SK-N-SH (cell line): Measurements from ENCODE around the gene NPTX1. TPM values are rescaled to one million over a fixed set of nuclear protein-coding genes. Genes with fewer than 3 reads are reported as not detected.

Source experiments
- CTCF ChIA-PET: fragments of 300-600, 350-600 bp; formaldehyde crosslinking; extraction: SDS; loops from one replicate; lab custom pipeline; 2021; lab: Yijun Ruan, JAX
- POLR2A ChIA-PET: fragments of 350-600 bp; sonication (Branson Sonifier 250); formaldehyde crosslinking; extraction: SDS; loops from one replicate; lab custom pipeline; 2020; ENCODE audit warnings: antibody characterized with exemption, inconsistent platforms; lab: Yijun Ruan, JAX
- DNase-seq: peaks from one replicate; pipeline ENCODE4 v3.0.0; 2012
- H2AFZ ChIP-seq: fragments of 200-600 bp; sonication (generic); 2 replicates; pipeline ENCODE4 v1.8.1; 2016; ENCODE audit warnings: antibody characterized with exemption, mild to moderate bottlenecking, low read depth
- H3F3A ChIP-seq: fragments of 200-600 bp; sonication (generic); replicated peaks from 2 replicates; pipeline ENCODE3; 2016; ENCODE audit warnings: antibody characterized with exemption, mild to moderate bottlenecking; ENCODE audit not compliant: insufficient read depth
- H3K27ac ChIP-seq, 2 experiments: fragments of 200-500 bp in 1 of 2; fragments of 200-600 bp in 1 of 2; sonication (Bioruptor generic) in 1 of 2; sonication (generic), shearing (Covaris generic) in 1 of 2; 2 replicates each; pipeline versions ENCODE4 v1.5.1 to v1.6.1; 2014 to 2016; ENCODE audit warnings: low read depth in 2 of 2, inconsistent platforms in 1 of 2, low read length in 1 of 2, mild to moderate bottlenecking in 1 of 2, mixed read lengths in 1 of 2
- H3K27me3 ChIP-seq: fragments of 200-600 bp; sonication (generic), shearing (Covaris generic); 2 replicates; pipeline ENCODE4 v1.6.1; 2016; ENCODE audit warnings: mixed run types; ENCODE audit not compliant: insufficient read depth
- H3K36me3 ChIP-seq, 2 experiments: fragments of 200-500 bp in 1 of 2; fragments of 200-600 bp in 1 of 2; sonication (Bioruptor generic) in 1 of 2; sonication (generic) in 1 of 2; replicated peaks in 1 of 2; 2 replicates each; pipeline versions ENCODE3 to v1.5.1; 2014 to 2016; ENCODE audit warnings: low read length in 1 of 2, mild to moderate bottlenecking in 1 of 2; ENCODE audit not compliant: insufficient read depth in 2 of 2, control insufficient read depth in 1 of 2
- H3K4me1 ChIP-seq, 2 experiments: fragments of 200-500 bp in 1 of 2; fragments of 200-600 bp in 1 of 2; sonication (Bioruptor generic) in 1 of 2; sonication (generic), shearing (Covaris generic) in 1 of 2; 2 replicates each; pipeline versions ENCODE4 v1.5.1 to v1.6.1; 2014 to 2016; ENCODE audit warnings: low read depth in 1 of 2, low read length in 1 of 2, mixed run types in 1 of 2; ENCODE audit not compliant: insufficient read depth in 2 of 2, control insufficient read depth in 1 of 2
- H3K4me2 ChIP-seq: fragments of 200-600 bp; sonication (generic), shearing (Covaris generic); 2 replicates; pipeline ENCODE4 v1.6.1; 2017; ENCODE audit warnings: mixed run types
- H3K4me3 ChIP-seq, 2 experiments: fragments of 200-500 bp in 1 of 2; fragments of 200-600 bp in 1 of 2; sonication (Bioruptor generic) in 1 of 2; sonication (generic), shearing (Covaris generic) in 1 of 2; 2 replicates each; pipeline versions ENCODE4 v1.5.1 to v1.8.1; 2014 to 2016; ENCODE audit warnings: low read depth in 2 of 2, inconsistent platforms in 1 of 2, low read length in 1 of 2, mild to moderate bottlenecking in 1 of 2, mixed read lengths in 1 of 2, moderate library complexity in 1 of 2
- H3K79me2 ChIP-seq: fragments of 200-600 bp; sonication (generic); 2 replicates; pipeline ENCODE4 v1.8.1; 2017; ENCODE audit warnings: mild to moderate bottlenecking; ENCODE audit not compliant: insufficient read depth
- H3K9ac ChIP-seq: fragments of 200-600 bp; sonication (generic); 2 replicates; pipeline ENCODE4 v1.6.1; 2017; ENCODE audit warnings: mixed run types
- H3K9me2 ChIP-seq: fragments of 200-600 bp; sonication (generic); 2 replicates; pipeline ENCODE4 v1.6.1; 2017; ENCODE audit warnings: mixed run types
- H3K9me3 ChIP-seq: fragments of 200-600 bp; sonication (generic); 2 replicates; pipeline ENCODE4 v1.6.1; 2017; ENCODE audit warnings: mixed run types, mild to moderate bottlenecking, moderate library complexity
- H4K20me1 ChIP-seq: fragments of 200-600 bp; sonication (generic); 2 replicates; pipeline ENCODE4 v1.6.1; 2017; ENCODE audit warnings: mild to moderate bottlenecking, mixed run types; ENCODE audit not compliant: insufficient read depth
- CHD2 ChIP-seq: fragments of 150-350 bp; IDR thresholded peaks from 2 replicates; pipeline ENCODE4 v1.6.1; 2018; ENCODE audit warnings: low read length; ENCODE audit not compliant: partially characterized antibody
- CTCF ChIP-seq: fragments of 200-600 bp; sonication (generic); IDR thresholded peaks from 2 replicates; pipeline ENCODE4 v1.6.1; 2017; ENCODE audit warnings: antibody characterized with exemption, mild to moderate bottlenecking, moderate library complexity
- ELF1 ChIP-seq: IDR thresholded peaks from 2 replicates; pipeline ENCODE4 v1.4.0; 2012
- EP300 ChIP-seq, 2 experiments: IDR thresholded peaks; 2 replicates each; pipeline versions ENCODE4 v1.4.0 to v1.6.1; 2012; ENCODE audit warnings: borderline replicate concordance in 1 of 2, low read depth in 1 of 2, low read length in 1 of 2
- FOSL2 ChIP-seq: IDR thresholded peaks from 2 replicates; pipeline ENCODE4 v1.4.0; 2012; ENCODE audit warnings: low read depth, mild to moderate bottlenecking, moderate library complexity, borderline replicate concordance
- FOXM1 ChIP-seq: IDR thresholded peaks from 2 replicates; pipeline ENCODE4 v1.4.0; 2012; ENCODE audit warnings: low read depth, mild to moderate bottlenecking
- GABPA ChIP-seq: IDR thresholded peaks from 2 replicates; pipeline ENCODE4 v1.4.0; 2012; ENCODE audit warnings: low read depth, mild to moderate bottlenecking
- GATA2 ChIP-seq: sonication (generic); formaldehyde crosslinking; IDR thresholded peaks from 2 replicates; pipeline ENCODE4 v1.5.0; 2020; ENCODE audit warnings: mild to moderate bottlenecking, missing genetic modification reagents
- IRF3 ChIP-seq: fragments of 150-350 bp; IDR thresholded peaks from 2 replicates; pipeline ENCODE4 v1.6.1; 2016; ENCODE audit warnings: mild to moderate bottlenecking, low read depth, low read length
- MAX ChIP-seq: IDR thresholded peaks from 2 replicates; pipeline ENCODE4 v1.4.0; 2012; ENCODE audit warnings: low read depth
- MEF2A ChIP-seq: IDR thresholded peaks from 2 replicates; pipeline ENCODE4 v1.4.0; 2012; ENCODE audit warnings: low read depth, borderline replicate concordance
- NFIC ChIP-seq: IDR thresholded peaks from 2 replicates; pipeline ENCODE4 v1.4.0; 2012; ENCODE audit warnings: borderline replicate concordance
- NRF1 ChIP-seq: IDR thresholded peaks from 2 replicates; pipeline ENCODE4 v1.6.1; 2012; ENCODE audit warnings: low read depth, mild to moderate bottlenecking, low read length
- POLR2AphosphoS5 ChIP-seq: IDR thresholded peaks from 2 replicates; pipeline ENCODE4 v1.6.1; 2012; ENCODE audit warnings: low read depth, low read length
- SIN3A ChIP-seq: IDR thresholded peaks from 2 replicates; pipeline ENCODE4 v1.6.1; 2012; ENCODE audit warnings: low read depth, mild to moderate bottlenecking, low read length, moderate library complexity, borderline replicate concordance
- TEAD4 ChIP-seq: IDR thresholded peaks from 2 replicates; pipeline ENCODE4 v1.4.0; 2012; ENCODE audit warnings: mild to moderate bottlenecking, borderline replicate concordance; ENCODE audit not compliant: insufficient read depth
- WGBS: methylation state at CpG from one replicate; pipeline ENCODE4 v1.1.6; 2017; ENCODE audit warnings: low lambda C conversion rate; 5-methylcytosine and 5-hydroxymethylcytosine counted together
- polyA plus RNA-seq, 3 experiments: library from polyadenylated mRNA; depleted of rRNA; stranded (reverse); fragments of >200 nt; gene quantifications; 2 replicates each; pipeline ENCODE4 v1.2.3, GENCODE V29; 2012
- TF ChIP-seq, protein P1 (sequence below): IDR thresholded peaks from 2 replicates; pipeline ENCODE4; 2012

The NPTX1 gene
- polyA plus RNA-seq, 1 of the 3 experiments (the other 2 are of a cell fraction): 0.05 TPM

- no peak overlapping the region for H3K27ac ChIP-seq
- H3K4me2 ChIP-seq: no peak overlapping the region
- peaks cover 0 to 10% of the 10 kb centered on the region in 2 experiments; a peak in 1 of 4 replicates for H3K4me1 ChIP-seq
- no peak overlapping the region for H3K4me3 ChIP-seq
- H4K20me1 ChIP-seq: peaks cover 17% of the 10 kb centered on the region; the same call in 1 of the 2 replicates
- 58% methylated on average over 16 of the region's 26 CpGs for WGBS
- no peak overlapping the region for H3K9ac ChIP-seq
- TF ChIP-seq GATA2 (CRISPR knock-in tag) (no peak), MAX (no peak), FOSL2 (no peak), IRF3 (no peak), CTCF (no peak), SIN3A (no peak), MEF2A (no peak), NRF1 (no peak), POLR2AphosphoS5 (no peak), GABPA (no peak), CHD2 (no peak), NFIC (no peak), ELF1 (no peak), TEAD4 (no peak), FOXM1 (no peak), EP300 (IDR thresholded peaks at IDR 0.05; ENCODE audit: borderline replicate concordance in 1 of 2, low read depth in 1 of 2, low read length in 1 of 2) (no peak)
- TF ChIP-seq, protein P1, sequence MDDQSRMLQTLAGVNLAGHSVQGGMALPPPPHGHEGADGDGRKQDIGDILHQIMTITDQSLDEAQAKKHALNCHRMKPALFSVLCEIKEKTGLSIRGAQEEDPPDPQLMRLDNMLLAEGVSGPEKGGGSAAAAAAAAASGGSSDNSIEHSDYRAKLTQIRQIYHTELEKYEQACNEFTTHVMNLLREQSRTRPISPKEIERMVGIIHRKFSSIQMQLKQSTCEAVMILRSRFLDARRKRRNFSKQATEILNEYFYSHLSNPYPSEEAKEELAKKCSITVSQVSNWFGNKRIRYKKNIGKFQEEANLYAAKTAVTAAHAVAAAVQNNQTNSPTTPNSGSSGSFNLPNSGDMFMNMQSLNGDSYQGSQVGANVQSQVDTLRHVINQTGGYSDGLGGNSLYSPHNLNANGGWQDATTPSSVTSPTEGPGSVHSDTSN: no peak
- H3K27me3 ChIP-seq: no peaks in the 10 kb centered on the region
- peak; percentile 60 for DNase-seq
- H3K36me3 ChIP-seq: no peaks in the 10 kb centered on the region
- no peaks in the 10 kb centered on the region for H3K79me2 ChIP-seq
- H3F3A ChIP-seq: no peaks in the 10 kb centered on the region
- ChIA-PET POLR2A (interaction anchor here (1.4 to 1.5 kb wide), 2 partner anchors 9 to 18 kb away, joined by 3 to 9 read pairs; no protein-coding TSS in a partner anchor), CTCF (interaction anchor here (0.6 to 1.6 kb wide), 4 partner anchors 9 to 756 kb away, joined by 3 to 5 read pairs (median 3); no protein-coding TSS in a partner anchor)
- no peaks in the 10 kb centered on the region for H3K9me2 ChIP-seq
- H2AFZ ChIP-seq: no peak overlapping the region
- H3K9me3 ChIP-seq: no peaks in the 10 kb centered on the region
These were observed 31.2 kb downstream of the NPTX1 start for GRCh38 chr17:80445007-80445725.
